Embryonic facial prominence (tissue), 1 donor: ENCODE measurements around the gene CLK4.

ENCODE experiments used
- DNase-seq: peaks from one replicate; pipeline ENCODE4 v3.0.0-alpha.2; 2016; ENCODE audit errors: extremely low spot score

CLK4 gene

DNA sequence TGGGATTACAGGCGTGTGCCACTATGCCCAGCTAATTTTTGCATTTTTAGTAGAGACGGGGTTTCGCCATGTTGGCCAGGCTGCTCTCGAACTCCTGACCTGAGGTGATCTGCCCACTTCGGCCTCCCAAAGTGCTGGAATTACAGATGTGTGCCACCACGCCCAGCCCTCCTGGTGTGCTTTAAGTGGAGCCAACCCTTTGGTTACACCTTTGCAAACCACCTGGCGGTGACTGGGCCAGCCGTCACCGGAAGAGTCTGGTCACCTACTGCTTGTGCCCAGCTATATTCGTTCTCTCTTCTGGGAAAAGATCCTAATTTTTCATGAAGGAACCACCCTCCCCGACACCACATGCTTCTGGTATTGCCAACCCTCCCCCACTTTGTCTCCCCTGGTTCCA lies 72.5 kb downstream of the CLK4 start:
- no peak for DNase-seq

- no peak for DNase-seq
These were observed 73.3 kb downstream of the CLK4 start for GRCh38 chr5:178553517-178553916.
